HG02970 (cell line): ENCODE measurements around the gene XRN1.
A peak's percentile ranks its signal among the peaks of the same experiment; 100 is the strongest.
"Not testable (repeated sequence)": the region's sequence is repeated elsewhere in the genome, so short reads cannot be mapped to it uniquely, and the experiment has no call there.

Experiments
- ATAC-seq: cut with Tn5 transposase; IDR thresholded peaks from one replicate; pipeline ENCODE4 v1.9.1; 2021; ENCODE audit warnings: mild to moderate bottlenecking, moderate library complexity, moderate number of reproducible peaks; ENCODE audit not compliant: unreplicated experiment, low FRiP score

The XRN1 gene

GRCh38 chr3:142447852-142448823 lies at the start of gene XRN1:
Gene XRN1, minus strand, starts transcription at chr3:142448037. Its CDS starts 93 bp downstream, at chr3:142447944.
- peak; percentile 92 for ATAC-seq

DNA sequence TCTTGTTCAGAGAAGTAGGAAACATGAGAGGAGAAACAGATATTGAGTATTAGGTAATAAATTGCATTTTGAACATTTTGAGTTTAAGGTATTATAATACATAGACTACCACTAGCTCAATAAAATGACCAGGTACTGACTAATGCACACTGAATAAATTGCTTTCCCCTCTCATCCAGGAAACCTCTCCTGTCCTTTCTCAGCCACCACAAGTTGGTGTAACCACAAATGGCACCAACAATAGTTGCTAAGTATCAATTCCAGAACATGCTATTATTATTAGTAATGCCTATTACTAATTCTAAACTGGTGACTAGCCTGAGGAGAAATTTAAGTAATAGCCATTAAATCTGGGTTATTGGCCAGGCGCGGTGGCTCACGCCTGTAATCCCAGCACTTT lies 47.3 kb upstream of the XRN1 start:
- no peak for ATAC-seq

DNA sequence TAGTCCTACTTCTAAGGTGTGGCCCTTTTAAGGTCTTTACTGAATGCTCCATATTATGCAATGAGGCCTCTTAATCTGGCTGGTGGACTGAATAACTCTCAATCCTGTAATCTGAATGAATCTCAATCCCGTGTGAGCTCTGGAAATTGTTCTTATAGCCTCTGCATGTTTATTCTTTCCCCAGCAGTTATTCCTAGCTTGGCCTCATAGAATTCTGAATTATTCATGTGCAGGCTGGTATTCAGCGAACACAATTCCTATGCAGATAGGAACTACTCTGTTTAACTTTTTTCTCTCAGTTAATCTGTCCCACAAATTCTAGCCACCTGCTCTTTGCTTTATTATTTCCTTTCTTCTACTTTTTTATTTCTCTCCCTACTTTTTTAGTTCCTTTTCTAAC lies 44.3 kb upstream of the XRN1 start:
- ATAC-seq = no peak

GRCh38 chr3:142489572-142490323 lies 41.9 kb upstream of the XRN1 start:
- ATAC-seq = no peak

DNA sequence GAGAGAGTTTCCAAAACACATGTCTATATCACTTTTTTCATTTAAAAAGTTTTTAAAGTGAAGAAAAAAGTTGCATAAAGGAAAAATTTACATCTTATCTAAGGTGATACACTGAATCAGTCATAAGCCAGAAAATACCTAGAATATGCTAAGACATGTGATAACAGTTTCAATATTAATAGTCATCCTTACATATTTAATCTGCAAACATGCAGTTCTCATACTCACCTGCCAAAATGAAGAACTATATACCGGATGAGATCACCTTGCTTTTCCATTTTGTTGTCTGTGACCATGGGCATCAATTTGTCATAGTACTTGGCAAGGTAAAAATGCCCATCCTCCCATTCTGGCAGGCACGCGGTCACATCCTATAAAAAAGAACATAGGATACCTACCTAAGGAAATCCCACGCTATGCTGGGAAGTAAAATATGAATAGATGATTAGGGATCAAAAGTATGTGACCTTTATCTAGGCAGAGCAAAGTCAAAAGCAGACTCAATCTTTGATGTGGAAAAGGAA lies 37.1 kb upstream of the XRN1 start:
- no peak for ATAC-seq

DNA sequence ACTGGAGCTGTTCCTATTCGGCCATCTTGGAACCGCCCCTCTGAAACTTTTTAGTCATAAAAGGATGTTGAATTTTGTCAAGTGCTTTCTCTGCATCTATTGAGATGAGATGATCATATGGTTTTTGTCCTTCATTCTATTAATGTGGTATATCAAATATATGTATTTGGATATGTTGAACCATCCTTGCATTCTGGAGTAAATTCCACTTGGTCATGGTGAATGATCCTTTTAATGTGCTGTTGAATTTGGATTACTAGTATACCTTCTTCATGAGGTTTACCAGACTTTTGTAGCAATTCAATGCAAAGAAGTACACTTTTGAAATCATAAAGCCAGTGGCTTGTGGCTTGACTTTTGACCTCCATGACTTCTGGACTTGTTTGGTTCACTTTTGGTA lies 33.4 kb upstream of the XRN1 start:
- ATAC-seq = no peak

- ATAC-seq = no peak
Measured at GRCh38 chr3:142470826-142471225, 23.0 kb upstream of the XRN1 start.

DNA sequence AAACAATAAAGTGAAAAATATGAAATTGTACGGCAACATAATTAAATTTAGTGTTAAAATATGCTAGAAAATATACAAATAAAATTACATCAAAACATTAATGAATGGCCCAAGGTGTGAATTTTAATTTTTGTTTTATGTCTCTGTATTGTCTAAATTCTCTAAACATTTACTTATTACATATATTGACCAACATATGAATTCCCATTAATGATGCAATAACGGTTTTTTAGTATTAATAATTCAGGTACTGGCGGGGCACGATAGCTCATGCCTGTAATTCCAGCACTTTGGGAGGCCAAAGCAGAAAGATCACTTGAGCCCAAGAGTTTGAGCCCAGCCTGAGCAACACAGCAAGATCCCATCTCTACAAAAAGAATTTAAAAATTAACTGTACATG lies 20.6 kb upstream of the XRN1 start:
- no peak for ATAC-seq

- ATAC-seq = no peak
Measured at GRCh38 chr3:142467768-142468167, 19.9 kb upstream of the XRN1 start.

DNA sequence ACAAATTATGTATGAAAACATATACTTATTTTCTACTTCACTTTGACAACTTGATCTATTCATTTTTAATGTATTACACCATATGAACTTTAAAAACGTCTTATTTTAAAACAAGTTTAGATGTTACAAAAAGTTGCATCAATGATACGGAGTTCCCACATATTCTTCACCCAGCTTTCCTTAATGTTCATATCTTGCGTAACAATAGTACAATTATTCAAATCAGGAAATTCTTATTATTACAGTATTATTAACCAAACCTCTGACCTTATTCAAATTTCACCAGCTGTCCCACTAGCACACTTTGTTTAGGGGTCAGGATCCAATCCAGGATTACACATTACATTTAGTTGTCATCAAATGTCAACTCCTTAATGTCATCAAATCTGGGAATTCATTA lies 12.9 kb upstream of the XRN1 start:
- no peak for ATAC-seq

DNA sequence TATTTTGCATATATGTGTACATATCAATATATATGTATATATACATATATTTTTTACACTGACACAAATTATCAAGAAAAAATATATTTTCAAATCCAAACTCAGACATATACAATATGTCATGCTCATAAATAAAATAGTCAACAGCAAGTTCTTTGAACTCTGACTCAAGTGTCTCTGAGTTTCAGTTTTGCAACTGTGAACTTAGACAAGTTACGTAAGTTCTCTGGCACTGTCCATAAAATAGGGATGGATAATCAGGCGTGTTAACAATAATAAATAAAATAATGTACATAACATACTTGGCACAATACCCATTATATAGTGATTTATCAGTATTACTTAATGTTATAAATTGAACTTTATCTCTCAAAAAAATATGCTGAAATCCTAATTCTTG lies 12.1 kb upstream of the XRN1 start:
- ATAC-seq = no peak

GRCh38 chr3:142459096-142459495 lies 11.3 kb upstream of the XRN1 start:
- no peak for ATAC-seq

GRCh38 chr3:142450881-142451280 lies 3.0 kb upstream of the XRN1 start:
- ATAC-seq = no peak

GRCh38 chr3:142450189-142450588 lies 2.4 kb upstream of the XRN1 start:
- ATAC-seq = no peak

DNA sequence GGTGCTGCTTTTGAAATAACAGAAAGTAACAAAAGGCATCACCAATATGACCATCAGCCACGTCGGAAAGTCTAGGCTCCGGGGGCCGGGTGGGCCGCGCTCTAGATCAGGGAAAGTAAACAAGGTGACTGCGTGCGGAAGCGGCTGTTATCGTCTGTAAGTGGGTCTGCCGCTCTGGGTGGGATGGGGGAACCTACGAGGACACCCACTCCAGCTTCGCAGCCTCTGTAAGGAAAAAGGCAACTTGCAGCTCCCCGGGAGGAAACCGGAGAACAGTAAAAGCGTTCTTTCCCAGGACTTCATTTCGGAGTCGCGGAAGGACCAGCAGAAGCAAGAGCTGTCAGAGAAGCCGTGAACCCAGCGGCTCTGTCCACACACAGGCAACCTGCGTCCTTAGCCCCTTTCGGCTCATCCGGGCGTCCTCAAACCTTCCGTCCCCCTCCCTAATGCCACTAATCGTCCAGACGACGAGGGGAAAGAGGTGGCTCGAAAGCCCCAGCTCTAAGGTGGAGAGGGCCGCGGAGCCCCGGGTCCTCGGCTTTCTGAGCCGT lies 461 bp downstream of the XRN1 start:
- peak; percentile 22 for ATAC-seq

DNA sequence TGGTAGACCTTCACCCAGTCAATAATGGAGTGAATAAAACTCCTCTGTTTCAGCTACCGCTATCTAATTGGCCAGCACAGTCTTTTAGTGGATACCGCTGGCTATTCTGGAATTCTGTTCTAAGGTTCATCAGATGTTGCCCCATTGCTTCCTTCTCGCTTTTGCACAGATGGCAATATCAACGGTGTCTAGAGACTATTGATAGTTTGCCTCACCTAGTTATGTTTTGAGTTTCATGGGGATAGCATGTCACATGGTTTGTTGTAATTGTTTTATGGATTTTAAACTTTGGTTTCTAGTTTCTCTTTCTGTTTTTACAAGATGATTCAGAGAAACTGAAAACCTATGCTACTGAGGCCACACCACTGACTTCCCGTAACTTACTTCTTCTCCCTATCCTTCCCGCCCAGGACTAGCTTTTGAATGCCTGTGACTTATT lies 2.0 kb downstream of the XRN1 start:
- no peak for ATAC-seq

- ATAC-seq = no peak
Measured at GRCh38 chr3:142444343-142444742, 3.5 kb downstream of the XRN1 start.

DNA sequence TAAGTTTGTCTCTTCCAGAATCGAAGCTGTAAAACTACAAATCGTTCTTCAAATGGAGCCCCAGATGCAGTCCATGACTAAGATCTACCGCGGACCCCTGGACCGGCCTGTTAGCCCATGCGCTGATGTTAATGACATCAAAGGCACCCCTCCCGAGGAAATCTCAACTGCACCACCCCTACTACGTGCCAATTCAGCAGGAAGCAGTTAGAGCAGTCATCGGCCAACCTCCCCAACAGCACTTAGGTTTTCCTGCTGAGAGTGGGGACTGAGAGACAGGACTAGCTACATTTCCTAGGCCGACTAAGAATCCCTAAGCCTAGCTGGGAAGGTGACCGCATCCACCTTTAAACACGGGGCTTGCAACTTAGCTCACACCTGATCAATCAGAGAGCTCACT lies 4.8 kb downstream of the XRN1 start:
- not testable (repeated sequence) for ATAC-seq

DNA sequence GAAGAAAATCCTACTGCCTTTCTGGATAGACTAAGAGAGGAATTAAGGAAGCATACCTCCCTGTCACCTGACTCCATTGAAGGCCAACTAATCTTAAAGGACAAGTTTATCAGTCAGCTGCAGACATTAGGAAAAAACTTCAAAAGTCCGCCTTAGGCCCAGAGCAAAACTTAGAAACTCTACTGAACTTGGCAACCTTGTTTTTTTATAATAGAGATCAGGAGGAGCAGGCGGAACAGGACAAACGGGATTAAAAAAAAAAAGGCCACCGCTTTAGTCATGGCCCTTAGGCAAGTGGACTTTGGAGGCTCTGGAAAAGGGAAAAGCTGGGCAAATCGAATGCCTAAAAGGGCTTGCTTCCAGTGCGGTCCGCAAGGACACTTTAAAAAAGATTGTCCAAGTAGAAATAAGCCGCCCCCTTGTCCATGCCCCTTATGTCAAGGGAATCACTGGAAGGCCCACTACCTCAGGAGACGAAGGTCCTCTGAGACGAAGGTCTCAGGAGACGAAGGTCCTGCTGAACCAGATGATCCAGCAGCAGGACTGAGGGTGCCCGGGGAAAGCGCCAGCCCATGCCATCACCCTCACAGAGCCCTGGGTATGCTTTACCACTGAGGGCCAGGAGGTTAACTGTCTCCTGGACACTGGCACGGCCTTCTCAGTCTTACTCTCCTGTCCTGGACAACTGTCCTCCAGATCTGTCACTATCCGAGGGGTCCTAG lies 8.2 kb downstream of the XRN1 start:
- ATAC-seq = not testable (repeated sequence)

DNA sequence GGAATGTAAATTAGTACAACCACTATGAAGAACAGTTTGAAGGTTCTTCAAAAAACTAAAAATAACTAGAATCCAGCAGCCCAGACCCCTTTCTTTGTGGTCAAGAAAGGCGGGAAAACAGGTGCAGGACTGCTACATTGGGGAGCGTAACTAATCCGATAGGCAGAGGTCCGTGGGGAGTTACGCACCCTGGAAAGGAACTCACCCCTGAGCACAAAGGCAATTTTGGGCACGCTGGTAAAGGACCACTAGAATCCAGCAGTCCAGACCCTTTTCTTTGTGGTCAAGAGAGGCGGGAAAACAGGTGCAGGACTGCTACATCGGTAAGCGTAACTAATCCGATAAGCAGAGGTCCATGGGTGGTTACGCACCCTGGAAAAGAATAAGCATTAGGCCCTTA lies 9.7 kb downstream of the XRN1 start:
- not testable (repeated sequence) for ATAC-seq
